GM12878 (cell line): ENCODE measurements around the gene ALG6. TPM values are rescaled to one million over a fixed set of nuclear protein-coding genes. Genes with fewer than 3 reads are reported as not detected.
A peak's percentile ranks its signal among the peaks of the same experiment; 100 is the strongest.
"Not testable (repeated sequence)": the region's sequence is repeated elsewhere in the genome, so short reads cannot be mapped to it uniquely, and the experiment has no call there.

Experiments
- ATAC-seq: fragments of 200-7000 bp; cut with Tn5 transposase; 3 replicates; pipeline ENCODE4 v1.9.1; 2020; ENCODE audit warnings: mild to moderate bottlenecking, moderate library complexity
- BruUV-seq: library from RNA; stranded (reverse); fragments of 400-500 nt; replicated peaks from 2 replicates; lab custom pipeline; 2021; lab: Mats Ljungman, UMichigan
- CTCF ChIA-PET: fragments of 300-600 bp; sonication (Branson Sonifier 250); formaldehyde crosslinking; extraction: SDS; loops from one replicate; lab custom pipeline; 2021; ENCODE audit warnings: inconsistent platforms; lab: Yijun Ruan, JAX
- POLR2A ChIA-PET: fragments of 350-600 bp; formaldehyde crosslinking; extraction: SDS; loops from one replicate; lab custom pipeline; 2021; ENCODE audit warnings: inconsistent platforms; lab: Charles Lee
- RAD21 ChIA-PET: fragments of 300-600 bp; sonication (Branson Sonifier 250); formaldehyde crosslinking; loops from one replicate; lab custom pipeline; 2023; ENCODE audit warnings: antibody characterized with exemption; ENCODE audit not compliant: unreplicated experiment; lab: Charles Lee
- SMC1A ChIA-PET: fragments of 300-600 bp; sonication (Branson Sonifier 250); formaldehyde crosslinking; loops from one replicate; lab custom pipeline; 2023; ENCODE audit not compliant: unreplicated experiment, uncharacterized antibody; lab: Charles Lee
- DNase-seq: peaks from one replicate; pipeline ENCODE4 v3.0.0-alpha.2; 2011; ENCODE audit warnings: low read depth, low spot score
- FAIRE-seq: peaks from 3 replicates; lab custom pipeline; 2011; peaks lifted over from hg19 to GRCh38; lab: Jason Lieb, UNC
- H2AFZ ChIP-seq: 2 replicates; pipeline ENCODE4 v1.6.0; 2011; ENCODE audit warnings: low read depth, low read length, control low read depth; ENCODE audit not compliant: control insufficient read depth
- H3K27ac ChIP-seq: 2 replicates; pipeline ENCODE4 v1.5.1; 2011; ENCODE audit warnings: control low read depth; ENCODE audit not compliant: control insufficient read depth, insufficient read depth
- H3K27me3 ChIP-seq, 2 experiments: replicated peaks in 1 of 2; 2 replicates each; pipeline versions ENCODE4 v1.6.0 to v1.6.1; 2011; ENCODE audit warnings: low read length in 1 of 2; ENCODE audit not compliant: control insufficient read depth in 2 of 2, insufficient read depth in 2 of 2
- H3K36me3 ChIP-seq, 2 experiments: 2 replicates each; pipeline ENCODE4 v1.5.1; 2011; ENCODE audit warnings: low read length in 1 of 2; ENCODE audit not compliant: control insufficient read depth in 2 of 2, insufficient read depth in 2 of 2
- H3K4me1 ChIP-seq: 2 replicates; pipeline ENCODE4 v1.6.1; 2011; ENCODE audit warnings: mild to moderate bottlenecking, low read length, moderate library complexity, mixed read lengths; ENCODE audit not compliant: control insufficient read depth, insufficient read depth
- H3K4me2 ChIP-seq: 2 replicates; pipeline ENCODE4 v1.6.0; 2011; ENCODE audit warnings: control low read depth; ENCODE audit not compliant: control insufficient read depth, insufficient read depth
- H3K4me3 ChIP-seq: fragments of 200-600 bp; sonication (generic); 2 replicates; pipeline ENCODE4 v1.5.1; 2016
- H3K79me2 ChIP-seq: 2 replicates; pipeline ENCODE4 v1.6.0; 2011; ENCODE audit warnings: low read length; ENCODE audit not compliant: control insufficient read depth, insufficient read depth
- H3K9ac ChIP-seq: 2 replicates; pipeline ENCODE4 v1.8.0; 2011; ENCODE audit warnings: low read length, control low read depth, mixed read lengths; ENCODE audit not compliant: control insufficient read depth, insufficient read depth
- H3K9me3 ChIP-seq: replicated peaks from 3 replicates; pipeline ENCODE4 v1.5.1; 2011; ENCODE audit warnings: mild to moderate bottlenecking, low read length; ENCODE audit not compliant: control insufficient read depth, insufficient read depth
- H4K20me1 ChIP-seq: 2 replicates; pipeline ENCODE4 v1.6.0; 2011; ENCODE audit not compliant: control insufficient read depth, insufficient read depth
- HDGF ChIP-seq: fragments of 450-650 bp; IDR thresholded peaks from 2 replicates; pipeline ENCODE4 v1.6.1; 2016; ENCODE audit warnings: antibody characterized with exemption
- MTA2 ChIP-seq: fragments of 450-650 bp; IDR thresholded peaks from 2 replicates; pipeline ENCODE4 v1.6.1; 2016; ENCODE audit warnings: low read depth, mild to moderate bottlenecking, moderate library complexity
- NR2C2 ChIP-seq: IDR thresholded peaks from 2 replicates; pipeline ENCODE4 v1.6.1; 2011; ENCODE audit warnings: borderline replicate concordance, low read depth; ENCODE audit not compliant: control insufficient read depth, insufficient read length
- SREBF2 ChIP-seq: IDR thresholded peaks from 2 replicates; pipeline ENCODE4 v1.6.1; 2012; ENCODE audit warnings: mild to moderate bottlenecking, low read length
- ZBED1 ChIP-seq: IDR thresholded peaks from 2 replicates; pipeline ENCODE4 v1.6.1; 2016; ENCODE audit warnings: borderline replicate concordance
- WGBS: methylation state at CpG from one replicate; pipeline ENCODE4 v1.1.6; 2016; ENCODE audit warnings: low lambda C conversion rate; ENCODE audit not compliant: insufficient replicate concordance, insufficient coverage; ENCODE audit errors: missing lambda C conversion rate; 5-methylcytosine and 5-hydroxymethylcytosine counted together
- in situ Hi-C: fragments of 300-500 bp; cut with MboI; formaldehyde crosslinking; loops from 9 replicates; pipeline ENCODE4 v1.14.3; 2018; ENCODE audit warnings: mixed read lengths
- intact Hi-C: fragments of 100-400 bp; cut with micrococcal nuclease; formaldehyde crosslinking; loops from one replicate; pipeline ENCODE4 v1.14.2; 2022; ENCODE audit not compliant: unreplicated experiment
- polyA plus RNA-seq, 11 experiments: library from polyadenylated mRNA; depleted of rRNA in 4 of 11; unstranded in 6 of 11; stranded (reverse) in 5 of 11; fragments of >200 nt; fragmentation: Nextera tagmentation in 4 of 11; fragmentation: Illumina TruSeq in 1 of 11; extraction: Ambion mirVana in 4 of 11; extraction: Trizol in 1 of 11; gene quantifications; 1 replicate in 1 of 11; 2 replicates in 10 of 11; pipeline versions ENCODE4 v1.2.1 to v1.2.3, GENCODE V29; 2011 to 2016; ENCODE audit warnings: inconsistent platforms in 2 of 11, missing spikeins in 2 of 11, low read depth in 1 of 11
- total RNA-seq, 4 experiments: library from RNA; depleted of rRNA in 3 of 4; stranded (reverse); fragments of >200 nt in 3 of 4; fragmentation: Illumina TruSeq in 1 of 4; extraction: Trizol in 1 of 4; gene quantifications; 2 replicates each; pipeline versions ENCODE4 v1.2.1 to v1.2.3, GENCODE V29; 2013 to 2021
- TF ChIP-seq, protein P1 (sequence below): IDR thresholded peaks from 2 replicates; pipeline ENCODE4 v1.6.1; 2012; ENCODE audit warnings: low read depth, low read length, improper control_type of control experiment
- TF ChIP-seq, protein P2 (sequence below): IDR thresholded peaks from 2 replicates; pipeline ENCODE4 v1.6.1; 2012; ENCODE audit warnings: low read length, inconsistent platforms
- TF ChIP-seq, protein P3 (sequence below): fragments of 450-650 bp; IDR thresholded peaks from 2 replicates; pipeline ENCODE4 v1.6.1; 2014; ENCODE audit warnings: mild to moderate bottlenecking

Gene ALG6
- total and polyA plus RNA-seq, 10 of the 15 experiments (the other 5 are each of a cell fraction or from before 2014, with no cell fraction given), result 13.8 to 28.5 (median 17.1) TPM

DNA sequence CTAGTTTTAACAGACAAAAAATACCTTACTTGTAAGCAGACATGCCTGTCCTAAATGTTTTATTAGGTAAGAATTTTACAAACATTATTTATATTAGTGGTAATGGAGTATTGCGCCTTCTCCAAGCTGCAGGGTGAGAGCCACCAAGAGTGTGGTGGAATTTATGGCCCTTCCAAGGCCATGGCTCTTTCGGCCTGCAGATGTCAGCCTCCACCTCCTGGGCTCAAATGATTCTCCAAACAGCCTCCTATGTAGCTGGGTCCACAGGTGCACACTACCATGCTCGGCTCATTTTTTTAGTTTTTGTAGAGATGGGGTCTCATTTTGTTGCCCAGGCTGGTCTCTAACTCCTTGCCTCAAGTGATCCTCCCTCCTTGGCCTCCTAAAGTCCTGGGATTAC, 99.3 kb downstream of the ALG6 start:
- 98% methylated on average over 3 of the region's 3 CpGs for WGBS
- H4K20me1 ChIP-seq, result no peaks in the 10 kb centered on the region
- no peaks in the 10 kb centered on the region; the same call in 1 of the 3 replicates for H3K9me3 ChIP-seq
- RAD21 ChIA-PET, result no interaction called here
- BruUV-seq, result no TSS peak
- H3K27me3 ChIP-seq, result no peaks in the 10 kb centered on the region
- no peaks in the 10 kb centered on the region for H3K79me2 ChIP-seq
- intact Hi-C loops (no loop called here), in situ Hi-C loops (no loop called here)
- H3K4me1 ChIP-seq, result no peaks in the 10 kb centered on the region
- POLR2A ChIA-PET, result interaction anchor here (0.6 kb wide), 1 partner anchor 9 kb away, joined by 3 read pairs; no protein-coding TSS in a partner anchor
- no peak for FAIRE-seq
- no peak overlapping the region for H3K27ac ChIP-seq
- no peaks in the 10 kb centered on the region for H3K36me3 ChIP-seq
- DNase-seq, result no peak
- CTCF ChIA-PET, result interaction anchor here (0.8 to 0.9 kb wide), 2 partner anchors 14 to 92 kb away, joined by 3 read pairs; no protein-coding TSS in a partner anchor
- no peak overlapping the region for H3K4me3 ChIP-seq
- TF ChIP-seq SREBF2 (no peak), HDGF (no peak), MTA2 (no peak), ZBED1 (no peak), NR2C2 (no peak)
- TF ChIP-seq, protein P1, sequence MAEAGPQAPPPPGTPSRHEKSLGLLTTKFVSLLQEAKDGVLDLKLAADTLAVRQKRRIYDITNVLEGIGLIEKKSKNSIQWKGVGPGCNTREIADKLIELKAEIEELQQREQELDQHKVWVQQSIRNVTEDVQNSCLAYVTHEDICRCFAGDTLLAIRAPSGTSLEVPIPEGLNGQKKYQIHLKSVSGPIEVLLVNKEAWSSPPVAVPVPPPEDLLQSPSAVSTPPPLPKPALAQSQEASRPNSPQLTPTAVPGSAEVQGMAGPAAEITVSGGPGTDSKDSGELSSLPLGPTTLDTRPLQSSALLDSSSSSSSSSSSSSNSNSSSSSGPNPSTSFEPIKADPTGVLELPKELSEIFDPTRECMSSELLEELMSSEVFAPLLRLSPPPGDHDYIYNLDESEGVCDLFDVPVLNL, result no peak
- TF ChIP-seq, protein P2, sequence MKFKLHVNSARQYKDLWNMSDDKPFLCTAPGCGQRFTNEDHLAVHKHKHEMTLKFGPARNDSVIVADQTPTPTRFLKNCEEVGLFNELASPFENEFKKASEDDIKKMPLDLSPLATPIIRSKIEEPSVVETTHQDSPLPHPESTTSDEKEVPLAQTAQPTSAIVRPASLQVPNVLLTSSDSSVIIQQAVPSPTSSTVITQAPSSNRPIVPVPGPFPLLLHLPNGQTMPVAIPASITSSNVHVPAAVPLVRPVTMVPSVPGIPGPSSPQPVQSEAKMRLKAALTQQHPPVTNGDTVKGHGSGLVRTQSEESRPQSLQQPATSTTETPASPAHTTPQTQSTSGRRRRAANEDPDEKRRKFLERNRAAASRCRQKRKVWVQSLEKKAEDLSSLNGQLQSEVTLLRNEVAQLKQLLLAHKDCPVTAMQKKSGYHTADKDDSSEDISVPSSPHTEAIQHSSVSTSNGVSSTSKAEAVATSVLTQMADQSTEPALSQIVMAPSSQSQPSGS, result no peak
- TF ChIP-seq, protein P3, sequence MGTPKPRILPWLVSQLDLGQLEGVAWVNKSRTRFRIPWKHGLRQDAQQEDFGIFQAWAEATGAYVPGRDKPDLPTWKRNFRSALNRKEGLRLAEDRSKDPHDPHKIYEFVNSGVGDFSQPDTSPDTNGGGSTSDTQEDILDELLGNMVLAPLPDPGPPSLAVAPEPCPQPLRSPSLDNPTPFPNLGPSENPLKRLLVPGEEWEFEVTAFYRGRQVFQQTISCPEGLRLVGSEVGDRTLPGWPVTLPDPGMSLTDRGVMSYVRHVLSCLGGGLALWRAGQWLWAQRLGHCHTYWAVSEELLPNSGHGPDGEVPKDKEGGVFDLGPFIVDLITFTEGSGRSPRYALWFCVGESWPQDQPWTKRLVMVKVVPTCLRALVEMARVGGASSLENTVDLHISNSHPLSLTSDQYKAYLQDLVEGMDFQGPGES, result no peak
- no peak overlapping the region for H2AFZ ChIP-seq
- SMC1A ChIA-PET, result no interaction called here
- no peak overlapping the region for H3K4me2 ChIP-seq
- peak; percentile 38; the same call in 1 of the 3 replicates for ATAC-seq
- H3K9ac ChIP-seq, result no peak overlapping the region

DNA sequence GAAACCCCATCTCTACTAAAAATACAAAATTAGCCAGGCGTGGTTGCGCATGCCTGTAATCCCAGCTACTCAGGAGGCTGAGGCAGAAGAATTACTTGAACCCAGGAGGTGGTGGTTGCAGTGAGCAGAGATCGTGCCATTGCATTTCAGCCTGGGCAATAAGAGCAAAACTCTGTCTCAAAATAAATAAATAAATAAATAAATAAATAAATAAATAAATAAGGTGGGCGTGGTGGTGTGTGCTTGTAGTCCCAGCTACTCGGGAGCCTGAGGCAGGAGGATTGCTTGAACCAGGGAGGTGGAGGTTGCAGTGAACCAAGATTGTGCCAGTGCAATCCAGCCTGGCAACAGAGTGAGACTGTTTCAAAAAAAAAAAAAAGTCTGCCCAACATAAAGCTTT, 101.3 kb downstream of the ALG6 start:
- H4K20me1 ChIP-seq, intact Hi-C loops, H3K4me1 ChIP-seq, H3K36me3 ChIP-seq, in situ Hi-C loops, H3K9me3 ChIP-seq, DNase-seq, H2AFZ ChIP-seq, POLR2A ChIA-PET, SMC1A ChIA-PET, ATAC-seq, CTCF ChIA-PET, H3K27me3 ChIP-seq, H3K27ac ChIP-seq, BruUV-seq, H3K9ac ChIP-seq, H3K4me2 ChIP-seq, RAD21 ChIA-PET, FAIRE-seq, H3K79me2 ChIP-seq, H3K4me3 ChIP-seq: not testable (repeated sequence)
- WGBS, result 95% methylated on average over 5 of the region's 5 CpGs
